ENCODE measurements around the gene SLC25A44. TPM values are rescaled to one million over a fixed set of nuclear protein-coding genes. Genes with fewer than 3 reads are reported as not detected.

The SLC25A44 gene
- total RNA-seq, 1 donor from 2014 or later, result 26.4 TPM

- intact Hi-C loops (cut with micrococcal nuclease), result no loop called here
- H3K27me3 Mint-ChIP-seq, result no peaks in the 10 kb centered on the region
- ChIA-PET CTCF (interaction anchor here (1.2 kb wide), 1 partner anchor 21 kb away, joined by 3 read pairs; no protein-coding TSS in a partner anchor), POLR2A (interaction anchor here (1.5 kb wide), 1 partner anchor 11 kb away, joined by 7 read pairs; the partner anchor contains the start of gene SLC25A44)
- DNase-seq (no peak), ATAC-seq (ENCODE audit: low read depth) (no peak)
- H3K4me1 Mint-ChIP-seq, result peaks cover 9% of the 10 kb centered on the region
- no peak for TF ChIP-seq CTCF (IDR thresholded peaks at IDR 0.05)
- peaks cover 43% of the 10 kb centered on the region for H3K36me3 Mint-ChIP-seq (ENCODE audit: low read depth)
- no peaks in the 10 kb centered on the region for H3K9me3 Mint-ChIP-seq
- no peak overlapping the region for H3K4me3 Mint-ChIP-seq
- H3K27ac Mint-ChIP-seq, result no peak overlapping the region
Measured at GRCh38 chr1:156204686-156205085, 10.8 kb downstream of the SLC25A44 start.

GRCh38 chr1:156211243-156211642 lies 17.3 kb downstream of the SLC25A44 start:
- ATAC-seq (ENCODE audit: low read depth) (no peak), DNase-seq (no peak)
- Mint-ChIP-seq H3K4me3 (peak overlapping the region; percentile 11), H3K27me3 (no peaks in the 10 kb centered on the region), H3K9me3 (no peaks in the 10 kb centered on the region), H3K27ac (no peak overlapping the region), H3K36me3 (ENCODE audit: low read depth) (peaks cover 55% of the 10 kb centered on the region), H3K4me1 (peaks cover 24% of the 10 kb centered on the region)
- intact Hi-C loops (cut with micrococcal nuclease), result loop anchor here (5.0 kb wide), 2 partner anchors 71 to 114 kb away; partner anchors contain the start of genes SMG5 and TMEM79
- ChIA-PET POLR2A (interaction anchor here (0.6 kb wide), 1 partner anchor 64 kb away, joined by 4 read pairs; no protein-coding TSS in a partner anchor), CTCF (interaction anchor here (3.1 kb wide), 1 partner anchor 14 kb away, joined by 26 read pairs; no protein-coding TSS in a partner anchor)
- TF ChIP-seq CTCF (IDR thresholded peaks at IDR 0.05), result no peak

GRCh38 chr1:156212130-156212529 lies 18.2 kb downstream of the SLC25A44 start:
- ChIA-PET POLR2A (interaction anchor here (0.6 to 2.6 kb wide), 20 partner anchors 9 to 353 kb away, joined by 3 to 71 read pairs (median 5); partner anchors contain the start of genes SEMA4A, SLC25A44, SMG5 and SYT11), CTCF (interaction anchor here (1.0 to 3.1 kb wide), 4 partner anchors 12 to 66 kb away, joined by 3 to 26 read pairs (median 4); no protein-coding TSS in a partner anchor)
- no peak for ATAC-seq (ENCODE audit: low read depth)
- intact Hi-C loops (cut with micrococcal nuclease), result loop anchor here (5.0 kb wide), 2 partner anchors 70 to 115 kb away; partner anchors contain the start of genes SMG5 and TMEM79
- peaks cover 24% of the 10 kb centered on the region for H3K4me1 Mint-ChIP-seq
- TF ChIP-seq CTCF (IDR thresholded peaks at IDR 0.05), result no peak
- H3K9me3 Mint-ChIP-seq, result no peaks in the 10 kb centered on the region
- peak overlapping the region; percentile 96 for H3K4me3 Mint-ChIP-seq
- H3K27me3 Mint-ChIP-seq, result no peaks in the 10 kb centered on the region
- no peak for DNase-seq
- peak overlapping the region; percentile 98 for H3K27ac Mint-ChIP-seq
- H3K36me3 Mint-ChIP-seq (ENCODE audit: low read depth), result peaks cover 53% of the 10 kb centered on the region

GRCh38 chr1:156212833-156213643 lies 19.1 kb downstream of the SLC25A44 start, which contains the start of gene PMF1:
Gene PMF1 (plus strand): TSS chr1:156213007. CDS start chr1:156213016, 9 bp downstream.
- Mint-ChIP-seq H3K36me3 (ENCODE audit: low read depth) (peaks cover 51% of the 10 kb centered on the region), H3K27me3 (no peaks in the 10 kb centered on the region)

More at GRCh38 chr1:156212833-156213643, 19.1 kb downstream of the SLC25A44 start, which contains the start of gene PMF1:
- ChIA-PET CTCF (interaction anchor here (0.7 to 3.1 kb wide), 6 partner anchors 11 to 67 kb away, joined by 3 to 26 read pairs (median 4); no protein-coding TSS in a partner anchor), POLR2A (interaction anchor here (0.5 to 2.6 kb wide), 34 partner anchors 10 to 573 kb away, joined by 3 to 71 read pairs (median 4); partner anchors contain the start of genes ARHGEF2, KHDC4, MEX3A and MRPL24)
- TF ChIP-seq CTCF (IDR thresholded peaks at IDR 0.05), result no peak
- Mint-ChIP-seq H3K4me3 (peak within 1 kb of the TSS; percentile 96), H3K4me1 (peaks cover 28% of the 10 kb centered on the region), H3K27ac (peak within 1 kb of the TSS; percentile 98), H3K9me3 (no peaks in the 10 kb centered on the region)
- DNase-seq (peak; percentile 92), ATAC-seq (ENCODE audit: low read depth) (peak; percentile 97)
- intact Hi-C loops (cut with micrococcal nuclease), result loop anchor here (1.0 to 5.0 kb wide), 4 partner anchors 19 to 116 kb away; partner anchors contain the start of genes SLC25A44, SMG5 and TMEM79
